GM12878 (cell line): ENCODE data around the gene TH. TPM values are rescaled to one million over a fixed set of nuclear protein-coding genes. Genes with fewer than 3 reads are reported as not detected.

Experiments used
- ATAC-seq: fragments of 200-7000 bp; cut with Tn5 transposase; 3 replicates; pipeline ENCODE4 v1.9.1; 2020; ENCODE audit warnings: mild to moderate bottlenecking, moderate library complexity
- BruUV-seq: library from RNA; stranded (reverse); fragments of 400-500 nt; replicated peaks from 2 replicates; lab custom pipeline; 2021; lab: Mats Ljungman, UMichigan
- CTCF ChIA-PET: fragments of 300-600 bp; sonication (Branson Sonifier 250); formaldehyde crosslinking; extraction: SDS; loops from one replicate; lab custom pipeline; 2021; ENCODE audit warnings: inconsistent platforms; lab: Yijun Ruan, JAX
- POLR2A ChIA-PET: fragments of 350-600 bp; formaldehyde crosslinking; extraction: SDS; loops from one replicate; lab custom pipeline; 2021; ENCODE audit warnings: inconsistent platforms; lab: Charles Lee
- RAD21 ChIA-PET: fragments of 300-600 bp; sonication (Branson Sonifier 250); formaldehyde crosslinking; loops from one replicate; lab custom pipeline; 2023; ENCODE audit warnings: antibody characterized with exemption; ENCODE audit not compliant: unreplicated experiment; lab: Charles Lee
- SMC1A ChIA-PET: fragments of 300-600 bp; sonication (Branson Sonifier 250); formaldehyde crosslinking; loops from one replicate; lab custom pipeline; 2023; ENCODE audit not compliant: unreplicated experiment, uncharacterized antibody; lab: Charles Lee
- DNase-seq: peaks from one replicate; pipeline ENCODE4 v3.0.0-alpha.2; 2011; ENCODE audit warnings: low read depth, low spot score
- FAIRE-seq: peaks from 3 replicates; lab custom pipeline; 2011; peaks lifted over from hg19 to GRCh38; lab: Jason Lieb, UNC
- H2AFZ ChIP-seq: 2 replicates; pipeline ENCODE4 v1.6.0; 2011; ENCODE audit warnings: low read depth, low read length, control low read depth; ENCODE audit not compliant: control insufficient read depth
- H3K27ac ChIP-seq: 2 replicates; pipeline ENCODE4 v1.5.1; 2011; ENCODE audit warnings: control low read depth; ENCODE audit not compliant: control insufficient read depth, insufficient read depth
- H3K27me3 ChIP-seq, 2 experiments: replicated peaks in 1 of 2; 2 replicates each; pipeline versions ENCODE4 v1.6.0 to v1.6.1; 2011; ENCODE audit warnings: low read length in 1 of 2; ENCODE audit not compliant: control insufficient read depth in 2 of 2, insufficient read depth in 2 of 2
- H3K36me3 ChIP-seq, 2 experiments: 2 replicates each; pipeline ENCODE4 v1.5.1; 2011; ENCODE audit warnings: low read length in 1 of 2; ENCODE audit not compliant: control insufficient read depth in 2 of 2, insufficient read depth in 2 of 2
- H3K4me1 ChIP-seq: 2 replicates; pipeline ENCODE4 v1.6.1; 2011; ENCODE audit warnings: mild to moderate bottlenecking, low read length, moderate library complexity, mixed read lengths; ENCODE audit not compliant: control insufficient read depth, insufficient read depth
- H3K4me2 ChIP-seq: 2 replicates; pipeline ENCODE4 v1.6.0; 2011; ENCODE audit warnings: control low read depth; ENCODE audit not compliant: control insufficient read depth, insufficient read depth
- H3K4me3 ChIP-seq: fragments of 200-600 bp; sonication (generic); 2 replicates; pipeline ENCODE4 v1.5.1; 2016
- H3K79me2 ChIP-seq: 2 replicates; pipeline ENCODE4 v1.6.0; 2011; ENCODE audit warnings: low read length; ENCODE audit not compliant: control insufficient read depth, insufficient read depth
- H3K9ac ChIP-seq: 2 replicates; pipeline ENCODE4 v1.8.0; 2011; ENCODE audit warnings: low read length, control low read depth, mixed read lengths; ENCODE audit not compliant: control insufficient read depth, insufficient read depth
- H3K9me3 ChIP-seq: replicated peaks from 3 replicates; pipeline ENCODE4 v1.5.1; 2011; ENCODE audit warnings: mild to moderate bottlenecking, low read length; ENCODE audit not compliant: control insufficient read depth, insufficient read depth
- H4K20me1 ChIP-seq: 2 replicates; pipeline ENCODE4 v1.6.0; 2011; ENCODE audit not compliant: control insufficient read depth, insufficient read depth
- ATF7 ChIP-seq: fragments of 450-650 bp; IDR thresholded peaks from 2 replicates; pipeline ENCODE4 v1.6.1; 2016; ENCODE audit warnings: low read depth, mild to moderate bottlenecking
- BACH1 ChIP-seq: fragments of 450-650 bp; IDR thresholded peaks from 2 replicates; pipeline ENCODE4 v1.6.1; 2017; ENCODE audit warnings: mild to moderate bottlenecking, borderline replicate concordance
- BCL3 ChIP-seq: IDR thresholded peaks from 2 replicates; pipeline ENCODE4 v1.6.1; 2011; ENCODE audit warnings: borderline replicate concordance, low read depth, mild to moderate bottlenecking, moderate library complexity, low read length; ENCODE audit not compliant: insufficient read depth, poor library complexity, severe bottlenecking
- FOXM1 ChIP-seq: IDR thresholded peaks from 2 replicates; pipeline ENCODE4 v1.6.1; 2012; ENCODE audit warnings: low read depth, mild to moderate bottlenecking, inconsistent platforms, low read length, moderate library complexity
- GATAD2B ChIP-seq: fragments of 450-650 bp; conservative IDR thresholded peaks from 2 replicates; pipeline ENCODE4 v1.6.1; 2017; ENCODE audit warnings: low read depth, mild to moderate bottlenecking, moderate library complexity
- PAX5 ChIP-seq: IDR thresholded peaks from 2 replicates; pipeline ENCODE4 v1.6.1; 2011; ENCODE audit warnings: low read depth, low read length, borderline replicate concordance
- SMC3 ChIP-seq: IDR thresholded peaks from 2 replicates; pipeline ENCODE4 v1.6.1; 2011; ENCODE audit warnings: low read length, improper control_type of control experiment, borderline replicate concordance
- SREBF2 ChIP-seq: IDR thresholded peaks from 2 replicates; pipeline ENCODE4 v1.6.1; 2012; ENCODE audit warnings: mild to moderate bottlenecking, low read length
- WRNIP1 ChIP-seq: IDR thresholded peaks from 2 replicates; pipeline ENCODE4 v1.6.1; 2011; ENCODE audit warnings: low read depth, low read length, improper control_type of control experiment, borderline replicate concordance
- ZNF274 ChIP-seq: IDR thresholded peaks from one replicate; pipeline ENCODE4 v1.8.0; 2011; ENCODE audit not compliant: insufficient read length, insufficient read depth
- ZZZ3 ChIP-seq: IDR thresholded peaks from 2 replicates; pipeline ENCODE4 v1.6.1; 2011; ENCODE audit warnings: low read depth; ENCODE audit not compliant: control insufficient read depth, insufficient read length
- WGBS: methylation state at CpG from one replicate; pipeline ENCODE4 v1.1.6; 2016; ENCODE audit warnings: low lambda C conversion rate; ENCODE audit not compliant: insufficient replicate concordance, insufficient coverage; ENCODE audit errors: missing lambda C conversion rate; 5-methylcytosine and 5-hydroxymethylcytosine counted together
- in situ Hi-C: fragments of 300-500 bp; cut with MboI; formaldehyde crosslinking; loops from 9 replicates; pipeline ENCODE4 v1.14.3; 2018; ENCODE audit warnings: mixed read lengths
- intact Hi-C: fragments of 100-400 bp; cut with micrococcal nuclease; formaldehyde crosslinking; loops from one replicate; pipeline ENCODE4 v1.14.2; 2022; ENCODE audit not compliant: unreplicated experiment
- polyA plus RNA-seq, 11 experiments: library from polyadenylated mRNA; depleted of rRNA in 4 of 11; unstranded in 6 of 11; stranded (reverse) in 5 of 11; fragments of >200 nt; fragmentation: Nextera tagmentation in 4 of 11; fragmentation: Illumina TruSeq in 1 of 11; extraction: Ambion mirVana in 4 of 11; extraction: Trizol in 1 of 11; gene quantifications; 1 replicate in 1 of 11; 2 replicates in 10 of 11; pipeline versions ENCODE4 v1.2.1 to v1.2.3, GENCODE V29; 2011 to 2016; ENCODE audit warnings: inconsistent platforms in 2 of 11, missing spikeins in 2 of 11, low read depth in 1 of 11
- total RNA-seq, 4 experiments: library from RNA; depleted of rRNA in 3 of 4; stranded (reverse); fragments of >200 nt in 3 of 4; fragmentation: Illumina TruSeq in 1 of 4; extraction: Trizol in 1 of 4; gene quantifications; 2 replicates each; pipeline versions ENCODE4 v1.2.1 to v1.2.3, GENCODE V29; 2013 to 2021

Gene TH
- total and polyA plus RNA-seq, 10 of the 15 experiments (the other 5 are each of a cell fraction or from before 2014, with no cell fraction given): not detected

GRCh38 chr11:2217211-2218030 lies 45.8 kb upstream of the TH start (continued):
- TF ChIP-seq BCL3 (no peak), SMC3 (no peak), PAX5 (no peak), BACH1 (no peak), ZNF274 (no peak), FOXM1 (no peak), ZZZ3 (no peak), ATF7 (no peak)

- no peaks in the 10 kb centered on the region for H3K27me3 ChIP-seq
- H3K9me3 ChIP-seq: no peaks in the 10 kb centered on the region
- no peak overlapping the region for H3K4me3 ChIP-seq
- H3K27ac ChIP-seq: no peak overlapping the region
- no peak overlapping the region for H3K9ac ChIP-seq
- POLR2A ChIA-PET: no interaction called here
- CTCF ChIA-PET: no interaction called here
- H2AFZ ChIP-seq: no peak overlapping the region
- H3K4me1 ChIP-seq: no peaks in the 10 kb centered on the region
- FAIRE-seq (no peak), ATAC-seq (no peak)
- no peaks in the 10 kb centered on the region for H3K36me3 ChIP-seq
- WGBS: 14% methylated on average over 8 of the region's 9 CpGs
- intact Hi-C loops (no loop called here), in situ Hi-C loops (no loop called here)
- no peaks in the 10 kb centered on the region for H4K20me1 ChIP-seq
- H3K79me2 ChIP-seq: no peaks in the 10 kb centered on the region
- RAD21 ChIA-PET: no interaction called here
- SMC1A ChIA-PET: no interaction called here
- H3K4me2 ChIP-seq: no peak overlapping the region
- BruUV-seq: no TSS peak
- no peak for TF ChIP-seq GATAD2B
- TF ChIP-seq WRNIP1: no peak
- TF ChIP-seq SREBF2: no peak
- TF ChIP-seq, all 136 proteins: peak for 0
- DNase-seq: no peak
These were observed 44.9 kb upstream of the TH start for GRCh38 chr11:2216400-2217064.
